Erythroblast (primary cell): ENCODE measurements around the gene FIGN.

Experiments used
- DNase-seq, 2 experiments: peaks; one replicate each; lab custom pipeline; 2025; lab: John Stamatoyannopoulos, UW
- GATA1 ChIP-seq: IDR thresholded peaks from 2 replicates; pipeline ENCODE4 v1.6.1; 2011; ENCODE audit warnings: low read depth, mild to moderate bottlenecking, control low read depth, low read length, moderate library complexity
- POLR2A ChIP-seq: IDR thresholded peaks from 2 replicates; pipeline ENCODE4 v1.6.1; 2011; ENCODE audit warnings: mild to moderate bottlenecking, low read length

FIGN gene

DNA sequence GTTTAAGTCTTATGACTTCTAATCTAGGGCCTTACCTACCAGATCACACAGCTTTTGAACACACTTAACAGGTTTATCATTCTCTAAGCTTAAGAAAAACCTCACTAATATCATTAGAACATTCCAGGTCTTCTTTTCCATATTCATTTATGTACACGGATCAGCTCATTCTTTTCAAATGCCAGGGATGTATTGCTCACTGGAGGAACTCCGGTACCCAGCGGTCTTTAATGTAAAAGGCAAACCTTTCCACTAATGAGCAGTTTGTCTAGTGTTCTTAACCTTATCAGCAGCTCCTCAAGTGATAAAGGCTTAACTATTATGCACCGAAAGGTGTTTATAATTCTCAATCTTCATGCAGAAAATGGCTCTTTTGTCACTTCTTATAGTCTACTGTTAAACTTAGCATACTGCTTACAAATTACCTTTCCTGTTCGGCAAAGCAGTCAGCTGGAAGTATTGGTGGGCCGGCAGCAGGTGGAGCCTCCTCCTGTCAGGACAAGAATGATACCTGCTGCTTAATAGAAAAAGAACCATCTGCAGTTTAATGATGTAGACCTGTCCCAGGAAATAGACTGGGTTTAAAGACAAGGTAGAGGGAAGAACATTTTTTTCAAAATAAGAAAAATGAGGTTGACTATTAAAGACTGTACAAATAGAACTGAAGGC lies 142.7 kb downstream of the FIGN start:
- no peak for TF ChIP-seq GATA1
- no peak for TF ChIP-seq POLR2A
- no peak for DNase-seq

DNA sequence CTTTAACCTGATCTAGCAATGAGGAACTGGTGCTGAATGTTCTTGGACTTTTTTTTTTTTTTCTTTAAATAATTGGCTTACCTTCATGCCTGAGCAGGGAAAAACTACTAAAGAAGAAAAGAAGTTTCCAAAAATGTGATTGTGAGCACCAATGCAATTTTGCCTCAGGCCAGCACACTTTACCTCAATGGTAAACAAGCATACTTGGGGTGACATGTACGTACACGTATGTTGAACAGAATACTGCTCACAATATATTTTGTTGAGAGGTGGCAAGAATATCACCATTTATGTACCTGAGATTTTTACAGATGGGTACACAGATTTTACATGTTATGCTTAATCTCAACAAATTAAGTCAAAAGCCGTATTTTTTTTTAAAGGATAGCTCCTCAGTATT lies 144.3 kb downstream of the FIGN start:
- DNase-seq: no peak
- TF ChIP-seq GATA1: no peak
- TF ChIP-seq POLR2A: no peak

DNA sequence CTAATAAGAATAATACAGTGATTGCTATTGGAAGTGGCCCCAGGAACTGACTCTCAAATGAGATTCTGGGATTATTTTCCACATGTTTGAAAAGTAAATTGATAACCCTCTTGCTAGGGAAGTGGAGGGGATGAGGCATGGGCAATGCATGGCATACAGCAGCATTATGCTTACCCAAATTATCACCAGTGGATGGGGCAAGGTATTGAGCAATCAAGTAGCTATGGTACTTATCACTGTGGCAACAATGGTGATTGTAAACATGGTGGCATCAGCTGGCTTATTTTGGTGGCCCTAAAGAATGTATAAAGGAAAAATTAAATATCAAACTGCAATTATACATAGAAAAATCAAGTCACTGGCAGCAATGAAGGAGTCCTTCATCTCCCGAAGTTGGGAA lies 155.1 kb downstream of the FIGN start:
- TF ChIP-seq GATA1 (no peak), POLR2A (no peak)
- no peak for DNase-seq

DNA sequence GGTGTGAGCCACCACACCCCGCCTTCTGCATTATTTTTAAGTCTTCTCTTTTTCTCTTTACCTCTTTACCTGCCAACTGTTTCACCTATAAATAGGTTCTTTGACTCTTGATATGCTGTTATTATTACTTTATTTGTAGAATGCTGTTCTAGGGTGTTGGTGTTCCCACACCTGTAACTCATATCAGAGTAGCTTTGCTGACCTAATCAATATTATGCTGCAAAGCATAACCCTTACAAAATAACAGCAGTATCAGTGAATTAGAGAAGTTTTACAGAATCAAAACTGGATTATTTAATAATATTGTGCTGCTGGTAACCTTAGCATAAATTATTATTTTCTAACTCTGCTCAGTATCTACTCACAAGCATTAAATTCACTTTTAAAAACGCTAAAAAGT lies 161.5 kb downstream of the FIGN start:
- TF ChIP-seq POLR2A: no peak
- TF ChIP-seq GATA1: no peak
- DNase-seq: no peak

DNA sequence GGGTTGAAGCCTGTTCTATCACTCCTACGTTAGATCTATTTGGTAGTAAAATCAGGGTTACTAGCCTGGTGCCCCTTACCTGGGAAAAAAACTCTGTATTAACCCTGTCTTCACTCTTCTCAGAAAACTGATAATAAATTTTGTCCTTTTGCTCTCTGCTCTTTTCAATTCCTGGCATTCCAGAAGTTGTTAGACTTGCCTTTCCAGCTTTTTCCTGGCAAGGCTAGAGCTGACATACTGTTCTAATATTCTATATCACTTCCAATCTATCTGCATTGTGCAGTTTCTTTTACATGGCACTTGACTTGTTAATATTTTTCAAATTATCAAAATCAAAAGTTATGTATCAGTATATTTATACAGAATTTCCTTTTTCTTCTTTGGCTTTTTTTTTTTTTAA lies 162.2 kb downstream of the FIGN start:
- DNase-seq: no peak
- TF ChIP-seq POLR2A (no peak), GATA1 (no peak)

DNA sequence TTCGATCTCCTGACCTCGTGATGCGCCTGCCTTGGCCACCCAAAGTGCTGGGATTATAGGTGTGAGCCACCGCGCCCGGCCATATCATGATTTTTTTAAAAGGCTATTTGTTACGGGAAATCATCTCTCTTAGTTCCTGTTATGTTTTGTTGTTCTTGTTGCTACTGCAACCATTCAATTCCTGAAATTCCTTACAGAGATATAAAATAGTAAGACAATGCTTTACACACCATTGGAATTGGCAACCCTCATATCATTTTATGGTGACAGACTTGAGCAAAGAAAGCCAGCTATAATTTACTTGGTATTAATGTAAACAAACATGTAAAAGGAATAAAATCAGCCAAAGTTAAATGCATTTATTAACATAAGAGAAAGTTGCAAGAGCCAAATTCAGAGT lies 163.0 kb downstream of the FIGN start:
- no peak for DNase-seq
- TF ChIP-seq GATA1: no peak
- TF ChIP-seq POLR2A: no peak

DNA sequence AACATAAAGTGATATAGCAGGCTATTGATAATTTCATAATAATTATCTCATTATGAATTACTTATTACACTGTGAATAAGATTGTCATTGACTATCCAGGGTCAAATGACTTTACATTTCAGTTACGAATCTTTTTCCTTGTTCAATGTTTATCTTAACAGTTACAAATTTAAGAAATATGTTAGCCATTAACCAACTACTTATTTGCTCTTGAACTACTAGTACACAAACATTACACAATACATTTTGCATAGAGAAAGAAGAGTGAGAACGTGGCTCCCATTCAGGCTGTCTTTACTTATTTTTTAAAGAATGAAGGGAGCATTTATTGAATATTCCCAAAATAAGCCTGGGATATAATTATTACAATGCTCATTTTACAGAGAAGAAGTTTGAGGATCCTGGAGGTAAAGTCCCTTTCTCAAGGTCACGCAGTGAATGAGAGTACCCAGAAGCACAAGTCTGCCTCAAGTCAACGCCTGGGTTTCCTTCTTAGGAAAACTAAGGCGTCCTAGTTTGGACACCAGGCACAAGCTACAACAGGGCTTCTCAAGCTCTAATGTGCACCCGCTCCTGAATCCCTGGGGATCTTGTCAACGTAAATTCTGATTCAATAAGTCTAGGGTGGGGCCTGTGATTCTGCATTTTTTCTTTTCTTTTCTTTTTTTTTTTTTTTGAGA lies 164.2 kb downstream of the FIGN start:
- TF ChIP-seq POLR2A (no peak), GATA1 (no peak)
- no peak for DNase-seq

DNA sequence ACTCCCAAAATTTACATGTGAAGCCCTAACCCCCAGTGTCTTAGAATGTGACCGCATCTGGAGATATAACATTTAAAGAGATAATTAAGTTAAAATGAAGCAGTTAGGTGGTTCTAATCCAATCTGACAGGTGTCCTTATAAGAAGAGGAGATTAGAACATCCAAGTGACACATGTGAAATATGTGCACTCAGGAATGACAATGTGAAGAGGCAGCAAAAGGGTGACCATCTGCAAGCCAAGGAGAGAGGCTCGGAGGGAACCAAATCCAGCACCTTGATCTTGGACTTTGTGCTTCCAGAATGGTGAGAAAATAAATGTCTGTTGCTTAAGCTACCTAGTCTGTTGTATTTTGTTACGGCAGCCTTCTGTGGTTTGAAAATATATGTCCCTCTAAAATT lies 165.4 kb downstream of the FIGN start:
- no peak for DNase-seq
- TF ChIP-seq GATA1 (no peak), POLR2A (no peak)

DNA sequence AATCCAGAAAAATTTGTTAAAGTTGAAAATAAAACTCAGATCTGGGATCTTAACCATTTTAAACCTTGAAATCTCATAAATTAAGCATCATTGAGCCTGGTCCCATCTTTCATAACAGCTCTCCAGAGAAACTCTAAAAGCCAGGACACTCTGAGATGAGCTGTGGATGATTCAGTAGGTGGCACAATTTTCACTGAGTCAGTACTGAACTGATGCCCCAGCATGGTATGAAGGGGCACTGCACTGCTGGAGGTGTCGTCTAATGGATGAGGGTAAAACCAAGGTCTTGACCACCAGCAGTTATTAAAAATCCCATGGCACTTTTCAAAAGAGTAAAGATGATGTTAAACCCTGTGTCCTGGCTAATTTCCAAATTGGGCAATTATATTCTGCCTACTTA lies 170.6 kb downstream of the FIGN start:
- TF ChIP-seq POLR2A (no peak), GATA1 (no peak)
- no peak for DNase-seq

DNA sequence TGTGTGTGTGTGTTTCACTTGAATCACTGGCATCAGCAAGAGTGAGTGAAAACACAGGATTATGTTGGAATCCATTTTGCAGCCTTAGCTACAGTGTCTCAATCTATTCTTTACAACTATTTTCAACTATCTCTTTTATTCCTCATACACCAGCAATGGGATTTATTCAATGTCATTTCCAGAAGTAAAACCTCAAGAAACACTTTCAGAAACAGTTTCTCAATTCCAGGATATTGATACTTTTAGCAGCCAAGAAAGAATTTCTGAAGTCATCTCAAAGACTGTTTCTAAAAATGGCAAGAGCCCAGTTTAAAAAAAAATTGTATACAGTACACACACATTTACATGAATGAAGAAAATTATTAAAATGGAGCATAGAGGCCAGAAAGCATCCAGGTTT lies 171.6 kb downstream of the FIGN start:
- TF ChIP-seq GATA1 (no peak), POLR2A (no peak)
- DNase-seq: no peak

DNA sequence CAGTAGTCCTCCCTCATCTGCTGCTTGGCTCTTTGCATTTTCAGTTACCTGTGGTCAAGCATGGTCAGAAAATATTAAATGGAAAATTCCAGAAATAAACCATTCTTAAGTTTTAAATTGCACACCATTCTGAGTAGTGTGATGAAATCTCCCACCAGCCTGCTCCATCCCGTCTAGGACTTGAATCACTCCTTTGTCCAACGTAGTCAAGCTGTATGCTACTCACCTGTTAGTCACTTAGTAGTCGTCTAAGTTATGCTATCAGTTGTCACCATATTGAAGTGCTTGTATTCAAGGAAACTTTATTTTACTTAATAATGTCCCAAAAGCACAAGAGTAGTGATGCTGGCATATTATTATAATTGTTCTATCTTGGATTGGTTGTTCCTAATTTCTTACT lies 172.5 kb downstream of the FIGN start:
- no peak for DNase-seq
- no peak for TF ChIP-seq GATA1
- no peak for TF ChIP-seq POLR2A

DNA sequence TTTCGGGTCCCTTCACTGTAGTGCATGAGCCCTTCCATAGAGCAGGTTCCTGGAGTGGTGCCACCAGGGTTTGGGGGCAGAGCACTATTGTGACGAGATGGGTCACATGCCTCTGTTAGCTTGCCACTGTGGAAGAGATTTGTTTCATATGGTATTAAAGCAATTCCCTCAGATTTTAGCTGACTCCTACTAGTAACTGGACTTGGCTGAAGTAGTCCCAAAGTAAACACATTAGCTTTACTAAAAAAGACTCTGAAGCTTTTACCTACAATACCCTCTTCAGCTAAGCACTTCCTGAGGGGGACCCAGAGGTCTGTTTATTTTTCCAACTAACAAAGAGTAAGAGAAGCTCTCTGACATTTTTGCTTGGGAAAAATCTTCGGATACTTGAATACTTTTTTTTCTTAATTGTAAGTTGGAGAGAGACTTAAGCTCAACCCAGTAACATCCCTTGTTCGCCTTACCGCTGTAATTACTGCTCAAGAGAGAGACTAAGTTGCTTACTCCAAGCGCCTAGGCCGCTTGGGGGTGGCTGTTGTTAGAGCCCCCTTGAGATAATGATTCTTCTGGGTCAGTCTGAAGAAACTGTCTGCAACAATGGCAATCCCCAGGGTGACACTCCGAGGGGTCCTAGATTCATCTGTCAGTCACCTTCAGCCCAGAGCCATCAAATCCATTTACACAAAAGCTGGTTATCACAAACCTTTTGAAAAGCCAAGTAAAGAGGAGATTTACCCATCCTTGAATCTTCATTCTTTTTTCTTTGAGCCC lies 177.4 kb downstream of the FIGN start:
- no peak for TF ChIP-seq POLR2A
- TF ChIP-seq GATA1: no peak
- no peak for DNase-seq

DNA sequence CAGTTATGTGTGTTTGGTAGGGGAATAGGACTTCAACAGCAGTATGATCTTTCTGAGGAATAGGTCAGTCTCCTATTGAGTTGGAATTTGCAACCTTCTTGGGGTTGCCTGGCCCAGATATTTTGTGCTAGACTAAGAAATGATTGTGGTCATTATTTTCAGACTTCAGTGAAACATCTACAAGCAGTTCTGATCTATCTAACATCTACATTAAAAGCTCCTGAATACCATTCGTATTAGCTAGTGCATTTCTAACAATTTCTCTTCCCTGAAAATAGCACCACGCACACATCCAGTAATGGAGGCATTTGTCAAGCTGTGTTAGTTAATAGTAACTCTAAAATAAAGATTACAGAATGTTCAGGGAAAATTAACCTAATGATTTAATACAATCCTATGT lies 179.3 kb downstream of the FIGN start:
- TF ChIP-seq POLR2A: no peak
- DNase-seq: no peak

DNA sequence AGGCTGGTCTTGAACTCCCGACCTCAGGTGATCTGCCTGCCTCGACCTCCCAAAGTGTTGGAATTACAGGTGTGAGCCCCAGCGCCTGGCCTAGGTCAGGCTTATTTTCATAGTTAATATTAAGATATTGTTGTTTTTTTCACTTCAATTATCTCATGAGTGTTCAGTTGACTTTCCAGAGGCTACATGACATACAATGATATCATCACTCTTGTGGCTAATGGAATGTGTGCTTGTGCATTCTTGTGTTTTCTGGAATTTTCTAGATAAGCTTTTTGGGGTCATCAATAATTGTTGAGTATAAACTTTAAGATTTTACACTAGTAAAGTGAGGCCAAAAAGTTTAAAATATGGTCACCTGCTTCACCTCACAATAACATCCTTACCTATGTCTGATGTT lies 180.9 kb downstream of the FIGN start:
- TF ChIP-seq GATA1 (no peak), POLR2A (no peak)
- no peak for DNase-seq
